Measurements from ENCODE around the gene PLEKHF1.

Gene PLEKHF1

GRCh38 chr19:29712744-29713516 lies 47.7 kb downstream of the PLEKHF1 start:
- TF ChIP-seq CTCF (IDR thresholded peaks at IDR 0.05; ENCODE audit: low read depth, low read length, poor library complexity, severe bottlenecking) (no peak), EZH2phosphoT487 (IDR thresholded peaks at IDR 0.05; ENCODE audit: borderline replicate concordance, low read length) (no peak)

GRCh38 chr19:29714371-29714952 lies 49.2 kb downstream of the PLEKHF1 start:
- Histone ChIP-seq H4K20me1 (ENCODE audit: control insufficient read depth, insufficient read depth, low read depth, low read length) (peaks cover 5% of the 10 kb centered on the region; the same call in 1 of the 2 replicates), H3K27ac (ENCODE audit: low read depth, low read length) (peak overlapping the region; percentile 63), H3K36me3 (ENCODE audit: control insufficient read depth, low read length) (peaks cover 4% of the 10 kb centered on the region), H3F3A (ENCODE audit: control insufficient read depth, insufficient read depth) (peaks cover 4% of the 10 kb centered on the region; the same call in 1 of the 2 replicates), H3K27me3 (ENCODE audit: control insufficient read depth, low read length) (no peaks in the 10 kb centered on the region), H3K4me1 (ENCODE audit: control insufficient read depth, low read length) (peaks cover 26% of the 10 kb centered on the region), H3K9me3 (ENCODE audit: control insufficient read depth, insufficient read depth, low read length) (no peaks in the 10 kb centered on the region), H3K9me2 (replicated peaks; ENCODE audit: control insufficient read depth, low read length) (no peaks in the 10 kb centered on the region), H3K4me2 (ENCODE audit: low read length) (peak overlapping the region; percentile 81), H3K79me2 (ENCODE audit: control insufficient read depth, low read length) (peaks cover 40% of the 10 kb centered on the region), H3K4me3 (ENCODE audit: low read length) (peak overlapping the region; percentile 94)
- TF ChIP-seq EZH2phosphoT487 (IDR thresholded peaks at IDR 0.05; ENCODE audit: borderline replicate concordance, low read length) (no peak), CTCF (IDR thresholded peaks at IDR 0.05; ENCODE audit: low read depth, low read length, poor library complexity, severe bottlenecking) (no peak)

More at GRCh38 chr19:29712744-29713516, 47.7 kb downstream of the PLEKHF1 start:
- H3K4me3 ChIP-seq (ENCODE audit: low read length): no peak overlapping the region
- peaks cover 5% of the 10 kb centered on the region; the same call in 1 of the 2 replicates for H4K20me1 ChIP-seq (ENCODE audit: control insufficient read depth, insufficient read depth, low read depth, low read length)
- peaks cover 40% of the 10 kb centered on the region for H3K79me2 ChIP-seq (ENCODE audit: control insufficient read depth, low read length)
- peaks cover 26% of the 10 kb centered on the region for H3K4me1 ChIP-seq (ENCODE audit: control insufficient read depth, low read length)
- H3K9me2 ChIP-seq (replicated peaks; ENCODE audit: control insufficient read depth, low read length): no peaks in the 10 kb centered on the region
- no peaks in the 10 kb centered on the region for H3K27me3 ChIP-seq (ENCODE audit: control insufficient read depth, low read length)
- peaks cover 4% of the 10 kb centered on the region; the same call in 1 of the 2 replicates for H3F3A ChIP-seq (ENCODE audit: control insufficient read depth, insufficient read depth)
- peaks cover 4% of the 10 kb centered on the region for H3K36me3 ChIP-seq (ENCODE audit: control insufficient read depth, low read length)
- no peak overlapping the region for H3K27ac ChIP-seq (ENCODE audit: low read depth, low read length)
- H3K9me3 ChIP-seq (ENCODE audit: control insufficient read depth, insufficient read depth, low read length): no peaks in the 10 kb centered on the region
- H3K4me2 ChIP-seq (ENCODE audit: low read length): no peak overlapping the region

GRCh38 chr19:29714953-29715700 lies 49.9 kb downstream of the PLEKHF1 start, which contains the start of gene C19orf12:
TSS of gene C19orf12 (minus strand) at chr19:29715261. CDS start at chr19:29708413, 6,848 bp downstream.
- Histone ChIP-seq H3K9me2 (replicated peaks; ENCODE audit: control insufficient read depth, low read length) (no peaks in the 10 kb centered on the region), H3K4me2 (ENCODE audit: low read length) (peak within 1 kb of the TSS; percentile 81), H3K4me3 (ENCODE audit: low read length) (peak within 1 kb of the TSS; percentile 94), H3K27me3 (ENCODE audit: control insufficient read depth, low read length) (no peaks in the 10 kb centered on the region), H3K4me1 (ENCODE audit: control insufficient read depth, low read length) (peaks cover 20% of the 10 kb centered on the region), H3K36me3 (ENCODE audit: control insufficient read depth, low read length) (peaks cover 4% of the 10 kb centered on the region), H3K79me2 (ENCODE audit: control insufficient read depth, low read length) (peaks cover 40% of the 10 kb centered on the region), H4K20me1 (ENCODE audit: control insufficient read depth, insufficient read depth, low read depth, low read length) (peaks cover 5% of the 10 kb centered on the region; the same call in 1 of the 2 replicates), H3F3A (ENCODE audit: control insufficient read depth, insufficient read depth) (peaks cover 4% of the 10 kb centered on the region; the same call in 1 of the 2 replicates), H3K9me3 (ENCODE audit: control insufficient read depth, insufficient read depth, low read length) (no peaks in the 10 kb centered on the region), H3K27ac (ENCODE audit: low read depth, low read length) (peak within 1 kb of the TSS; percentile 63)
- TF ChIP-seq CTCF (IDR thresholded peaks at IDR 0.05; ENCODE audit: low read depth, low read length, poor library complexity, severe bottlenecking) (no peak), EZH2phosphoT487 (IDR thresholded peaks at IDR 0.05; ENCODE audit: borderline replicate concordance, low read length) (no peak)

Measured in DOHH2 (cell line).